ENCODE results near the gene OCEL1.

OCEL1 gene

GRCh38 chr19:17210296-17210695 is 15.7 kb upstream of the OCEL1 start:
- no peak for DNase-seq (ENCODE audit: low read depth, low spot score)

- no peak for DNase-seq (ENCODE audit: low read depth, low spot score)
These were observed 14.2 kb upstream of the OCEL1 start for GRCh38 chr19:17211547-17212446.

GRCh38 chr19:17213334-17213733 is 12.7 kb upstream of the OCEL1 start:
- no peak for DNase-seq (ENCODE audit: low read depth, low spot score)

- no peak for DNase-seq (ENCODE audit: low read depth, low spot score)
These were observed 11.4 kb upstream of the OCEL1 start for GRCh38 chr19:17214508-17215126.

GRCh38 chr19:17215127-17215971 is 10.7 kb upstream of the OCEL1 start, which contains the start of gene USE1:
USE1 (plus strand) TSS chr19:17215357; CDS start chr19:17215406, 49 bp downstream.
- peak; percentile 78 for DNase-seq (ENCODE audit: low read depth, low spot score)

- DNase-seq (ENCODE audit: low read depth, low spot score), result no peak
These were observed 9.9 kb upstream of the OCEL1 start for GRCh38 chr19:17216058-17216670.

GRCh38 chr19:17219286-17219685 is 6.7 kb upstream of the OCEL1 start:
- DNase-seq (ENCODE audit: low read depth, low spot score), result no peak

- DNase-seq (ENCODE audit: low read depth, low spot score), result no peak
These were observed 5.7 kb upstream of the OCEL1 start for GRCh38 chr19:17220207-17220758.

GRCh38 chr19:17225053-17225452 is 973 bp upstream of the OCEL1 start:
- no peak for DNase-seq (ENCODE audit: low read depth, low spot score)

- DNase-seq (ENCODE audit: low read depth, low spot score), result no peak
These were observed 1.9 kb downstream of the OCEL1 start for GRCh38 chr19:17227798-17228367.

GRCh38 chr19:17229890-17230289 is 3.9 kb downstream of the OCEL1 start:
- no peak for DNase-seq (ENCODE audit: low read depth, low spot score)

- DNase-seq (ENCODE audit: low read depth, low spot score), result no peak
These were observed 6.2 kb downstream of the OCEL1 start for GRCh38 chr19:17232258-17232657.

GRCh38 chr19:17234911-17235299 is 8.9 kb downstream of the OCEL1 start:
- no peak for DNase-seq (ENCODE audit: low read depth, low spot score)

GRCh38 chr19:17235300-17235970 is 9.4 kb downstream of the OCEL1 start:
- peak; percentile 47 for DNase-seq (ENCODE audit: low read depth, low spot score)

GRCh38 chr19:17235971-17236777 is 10.1 kb downstream of the OCEL1 start:
- DNase-seq (ENCODE audit: low read depth, low spot score), result no peak

- no peak for DNase-seq (ENCODE audit: low read depth, low spot score)
These were observed 11.0 kb downstream of the OCEL1 start for GRCh38 chr19:17236811-17237543.

- no peak for DNase-seq (ENCODE audit: low read depth, low spot score)
These were observed 12.0 kb downstream of the OCEL1 start for GRCh38 chr19:17237747-17238706.
